ENCODE measurements around the gene MATN4.

Gene MATN4

GRCh38 chr20:45294003-45294368 is 14.1 kb downstream of the MATN4 start:
- no peak overlapping the region for H3K27ac ChIP-seq (ENCODE audit: low read depth, low read length)
- no peaks in the 10 kb centered on the region for H3K36me3 ChIP-seq (ENCODE audit: insufficient read depth, low read length)
- no peak overlapping the region for H3K9ac ChIP-seq (ENCODE audit: low read length)
- peaks cover 0 to 28% of the 10 kb centered on the region in 2 donors for H3K27me3 ChIP-seq (ENCODE audit: control insufficient read depth in 1 of 2, insufficient read depth in 2 of 2, low read length in 2 of 2)
- no peaks in the 10 kb centered on the region for H3K9me3 ChIP-seq (ENCODE audit: low read length)
- peaks cover 12% of the 10 kb centered on the region for H3K4me1 ChIP-seq (ENCODE audit: insufficient read depth, low read length)
- no peak overlapping the region for H3K4me3 ChIP-seq (ENCODE audit: low read depth in 1 of 2, low read length in 2 of 2)

GRCh38 chr20:45293041-45294002 is 14.8 kb downstream of the MATN4 start:
- H3K36me3 ChIP-seq (ENCODE audit: insufficient read depth, low read length), result no peaks in the 10 kb centered on the region
- peaks cover 12% of the 10 kb centered on the region for H3K4me1 ChIP-seq (ENCODE audit: insufficient read depth, low read length)
- H3K27me3 ChIP-seq (ENCODE audit: control insufficient read depth in 1 of 2, insufficient read depth in 2 of 2, low read length in 2 of 2), result peaks cover 0 to 25% of the 10 kb centered on the region in 2 donors
- peak overlapping the region; percentile 53 to 62 for H3K4me3 ChIP-seq (ENCODE audit: low read depth in 1 of 2, low read length in 2 of 2)
- H3K9me3 ChIP-seq (ENCODE audit: low read length), result no peaks in the 10 kb centered on the region
- H3K27ac ChIP-seq (ENCODE audit: low read depth, low read length), result no peak overlapping the region
- H3K9ac ChIP-seq (ENCODE audit: low read length), result no peak overlapping the region

DNA sequence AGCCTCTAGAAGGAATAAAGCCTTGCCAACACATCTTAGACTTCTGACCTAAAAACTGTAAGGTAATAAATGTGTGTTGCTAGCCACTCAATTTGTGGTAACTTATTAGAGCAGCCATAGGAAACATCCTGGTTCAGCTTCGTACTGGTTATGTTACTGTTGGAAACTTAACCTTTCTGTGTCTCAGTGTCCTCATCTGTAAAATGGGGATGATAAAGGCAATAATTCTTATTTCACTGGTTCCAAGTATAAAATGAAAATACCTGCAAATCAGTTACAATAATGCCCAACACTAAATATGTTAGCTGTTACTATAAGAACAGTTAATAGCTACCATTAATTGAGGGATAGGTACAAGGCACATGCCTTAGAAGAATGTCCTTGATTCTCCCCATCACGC is 15.8 kb downstream of the MATN4 start:
- H3K9ac ChIP-seq (ENCODE audit: low read length), result no peak overlapping the region
- peaks cover 0 to 17% of the 10 kb centered on the region in 2 donors for H3K27me3 ChIP-seq (ENCODE audit: control insufficient read depth in 1 of 2, insufficient read depth in 2 of 2, low read length in 2 of 2)
- no peak overlapping the region for H3K4me3 ChIP-seq (ENCODE audit: low read depth in 1 of 2, low read length in 2 of 2)
- no peak overlapping the region for H3K27ac ChIP-seq (ENCODE audit: low read depth, low read length)
- no peaks in the 10 kb centered on the region for H3K9me3 ChIP-seq (ENCODE audit: low read length)
- H3K36me3 ChIP-seq (ENCODE audit: insufficient read depth, low read length), result no peaks in the 10 kb centered on the region
- peaks cover 12% of the 10 kb centered on the region for H3K4me1 ChIP-seq (ENCODE audit: insufficient read depth, low read length)

GRCh38 chr20:45291526-45291925 is 16.6 kb downstream of the MATN4 start:
- no peak overlapping the region for H3K9ac ChIP-seq (ENCODE audit: low read length)
- H3K4me1 ChIP-seq (ENCODE audit: insufficient read depth, low read length), result peaks cover 12% of the 10 kb centered on the region
- peaks cover 0 to 17% of the 10 kb centered on the region in 2 donors for H3K27me3 ChIP-seq (ENCODE audit: control insufficient read depth in 1 of 2, insufficient read depth in 2 of 2, low read length in 2 of 2)
- H3K4me3 ChIP-seq (ENCODE audit: low read depth in 1 of 2, low read length in 2 of 2), result no peak overlapping the region
- H3K36me3 ChIP-seq (ENCODE audit: insufficient read depth, low read length), result no peaks in the 10 kb centered on the region
- no peaks in the 10 kb centered on the region for H3K9me3 ChIP-seq (ENCODE audit: low read length)
- no peak overlapping the region for H3K27ac ChIP-seq (ENCODE audit: low read depth, low read length)

DNA sequence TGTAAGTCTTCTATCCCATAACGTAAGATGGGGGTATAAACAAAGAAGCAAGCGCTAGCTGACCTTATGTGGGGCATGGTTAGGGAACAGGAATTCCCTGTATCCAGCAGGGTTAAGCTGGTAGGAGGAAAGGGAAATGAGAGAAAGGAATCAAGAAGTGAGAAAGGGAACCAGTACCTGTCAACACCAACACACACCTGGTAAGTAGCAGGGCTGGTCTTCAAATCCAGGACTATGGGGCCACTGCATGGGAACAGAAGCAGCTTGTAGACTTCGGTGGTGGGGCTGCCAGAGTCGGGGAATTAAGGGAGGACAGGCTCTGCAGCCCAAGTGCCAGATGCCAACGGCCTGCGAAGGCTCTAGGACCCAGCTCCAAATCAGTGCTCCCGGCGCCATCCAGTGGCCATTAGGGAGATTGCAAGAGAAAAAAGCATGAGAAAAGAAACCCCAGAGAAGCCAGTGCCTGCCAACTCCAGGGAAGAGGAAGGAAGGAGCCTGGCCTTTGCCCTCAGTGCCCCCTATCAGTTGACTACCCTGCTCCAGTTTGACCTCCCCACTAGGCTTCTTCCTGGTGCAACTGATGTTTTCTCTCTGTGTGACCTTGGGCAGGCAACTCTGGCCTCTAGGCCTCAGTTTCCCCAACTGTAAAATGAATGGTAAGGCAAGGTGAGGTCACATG is 17.3 kb downstream of the MATN4 start:
- Histone ChIP-seq H3K9me3 (ENCODE audit: low read length) (no peaks in the 10 kb centered on the region), H3K9ac (ENCODE audit: low read length) (no peak overlapping the region), H3K36me3 (ENCODE audit: insufficient read depth, low read length) (no peaks in the 10 kb centered on the region), H3K4me3 (ENCODE audit: low read depth in 1 of 2, low read length in 2 of 2) (no peak overlapping the region), H3K27me3 (ENCODE audit: control insufficient read depth in 1 of 2, insufficient read depth in 2 of 2, low read length in 2 of 2) (peaks cover 0 to 17% of the 10 kb centered on the region in 2 donors), H3K27ac (ENCODE audit: low read depth, low read length) (no peak overlapping the region), H3K4me1 (ENCODE audit: insufficient read depth, low read length) (peaks cover 12% of the 10 kb centered on the region)

- Histone ChIP-seq H3K4me1 (ENCODE audit: insufficient read depth, low read length) (peaks cover 12% of the 10 kb centered on the region), H3K27ac (ENCODE audit: low read depth, low read length) (no peak overlapping the region), H3K4me3 (ENCODE audit: low read depth in 1 of 2, low read length in 2 of 2) (no peak overlapping the region), H3K9ac (ENCODE audit: low read length) (no peak overlapping the region), H3K27me3 (ENCODE audit: control insufficient read depth in 1 of 2, insufficient read depth in 2 of 2, low read length in 2 of 2) (peaks cover 0 to 17% of the 10 kb centered on the region in 2 donors), H3K36me3 (ENCODE audit: insufficient read depth, low read length) (no peaks in the 10 kb centered on the region), H3K9me3 (ENCODE audit: low read length) (no peaks in the 10 kb centered on the region)
Observed at GRCh38 chr20:45289942-45290676, 18.0 kb downstream of the MATN4 start.

DNA sequence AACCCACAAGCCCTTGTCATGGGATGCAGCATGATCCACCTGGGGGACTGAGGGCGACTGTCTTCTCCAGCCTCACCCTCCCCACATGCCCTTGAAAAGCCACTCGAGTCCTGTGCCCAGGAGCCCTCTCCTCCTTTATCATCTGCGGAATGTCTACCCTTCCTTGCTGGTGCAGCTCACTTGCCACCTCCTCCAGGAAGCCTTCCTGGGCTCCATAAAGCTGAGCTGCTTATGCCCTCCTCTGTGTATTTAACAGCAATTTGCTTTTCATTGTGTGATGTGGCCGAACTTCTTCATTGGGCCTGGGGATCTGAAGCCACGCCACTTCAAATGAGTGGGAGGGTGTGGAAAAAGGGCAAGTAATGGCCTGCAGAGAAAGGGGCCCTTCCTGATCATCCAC is 19.2 kb downstream of the MATN4 start:
- Histone ChIP-seq H3K27ac (ENCODE audit: low read depth, low read length) (no peak overlapping the region), H3K36me3 (ENCODE audit: insufficient read depth, low read length) (no peaks in the 10 kb centered on the region), H3K9me3 (ENCODE audit: low read length) (no peaks in the 10 kb centered on the region), H3K9ac (ENCODE audit: low read length) (no peak overlapping the region), H3K4me1 (ENCODE audit: insufficient read depth, low read length) (peaks cover 7% of the 10 kb centered on the region), H3K4me3 (ENCODE audit: low read depth in 1 of 2, low read length in 2 of 2) (no peak overlapping the region), H3K27me3 (ENCODE audit: control insufficient read depth in 1 of 2, insufficient read depth in 2 of 2, low read length in 2 of 2) (peaks cover 0 to 12% of the 10 kb centered on the region in 2 donors)

GRCh38 chr20:45288376-45288775 is 19.7 kb downstream of the MATN4 start:
- Histone ChIP-seq H3K36me3 (ENCODE audit: insufficient read depth, low read length) (no peaks in the 10 kb centered on the region), H3K4me3 (ENCODE audit: low read depth in 1 of 2, low read length in 2 of 2) (no peak overlapping the region), H3K9me3 (ENCODE audit: low read length) (no peaks in the 10 kb centered on the region), H3K9ac (ENCODE audit: low read length) (no peak overlapping the region), H3K27me3 (ENCODE audit: control insufficient read depth in 1 of 2, insufficient read depth in 2 of 2, low read length in 2 of 2) (peaks cover 0 to 7% of the 10 kb centered on the region in 2 donors), H3K4me1 (ENCODE audit: insufficient read depth, low read length) (peaks cover 6% of the 10 kb centered on the region), H3K27ac (ENCODE audit: low read depth, low read length) (no peak overlapping the region)

DNA sequence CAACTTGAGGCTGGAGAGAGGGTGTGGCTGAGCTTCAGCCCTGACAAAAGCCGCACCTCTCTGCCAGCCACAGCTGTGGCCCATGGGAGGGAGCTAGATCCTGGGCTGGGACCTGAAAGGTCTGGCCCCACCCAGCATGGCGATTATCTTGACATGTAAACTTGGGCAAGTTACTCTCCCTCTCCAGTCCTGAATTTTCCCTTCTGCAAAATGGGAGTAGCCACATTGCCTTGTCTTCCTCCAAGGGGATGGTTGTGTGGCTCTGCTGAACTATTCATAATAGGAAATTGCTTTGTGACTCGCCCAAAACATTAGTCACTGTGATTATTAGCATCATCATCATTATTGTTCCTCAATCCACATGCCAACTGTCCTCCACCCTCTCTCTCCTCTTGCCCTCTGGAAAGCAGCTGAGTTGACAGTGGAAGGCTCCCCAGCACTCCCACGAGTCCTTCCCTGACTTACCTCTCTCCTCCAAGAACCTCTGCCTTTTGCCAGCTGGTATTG is 24.5 kb downstream of the MATN4 start:
- Histone ChIP-seq H3K4me1 (ENCODE audit: insufficient read depth, low read length) (no peaks in the 10 kb centered on the region), H3K9me3 (ENCODE audit: low read length) (no peaks in the 10 kb centered on the region), H3K4me3 (ENCODE audit: low read depth in 1 of 2, low read length in 2 of 2) (no peak overlapping the region), H3K27ac (ENCODE audit: low read depth, low read length) (no peak overlapping the region), H3K9ac (ENCODE audit: low read length) (no peak overlapping the region), H3K36me3 (ENCODE audit: insufficient read depth, low read length) (no peaks in the 10 kb centered on the region), H3K27me3 (ENCODE audit: control insufficient read depth in 1 of 2, insufficient read depth in 2 of 2, low read length in 2 of 2) (peaks cover 0 to 9% of the 10 kb centered on the region in 2 donors)

GRCh38 chr20:45282700-45283550 is 25.2 kb downstream of the MATN4 start:
- Histone ChIP-seq H3K4me3 (ENCODE audit: low read depth in 1 of 2, low read length in 2 of 2) (no peak overlapping the region), H3K9ac (ENCODE audit: low read length) (no peak overlapping the region), H3K9me3 (ENCODE audit: low read length) (no peaks in the 10 kb centered on the region), H3K36me3 (ENCODE audit: insufficient read depth, low read length) (no peaks in the 10 kb centered on the region), H3K4me1 (ENCODE audit: insufficient read depth, low read length) (no peaks in the 10 kb centered on the region), H3K27me3 (ENCODE audit: control insufficient read depth in 1 of 2, insufficient read depth in 2 of 2, low read length in 2 of 2) (peaks cover 0 to 9% of the 10 kb centered on the region in 2 donors), H3K27ac (ENCODE audit: low read depth, low read length) (no peak overlapping the region)
